ENCODE measurements around the gene TBRG4.

Gene TBRG4

GRCh38 chr7:45061352-45061751 is 50.1 kb downstream of the TBRG4 start:
- DNase-seq (ENCODE audit: insufficient read length, low spot score) (no peak), FAIRE-seq (no peak)

- FAIRE-seq = no peak
Measured at GRCh38 chr7:45060295-45060694, 51.2 kb downstream of the TBRG4 start.

GRCh38 chr7:45057878-45058277 is 53.6 kb downstream of the TBRG4 start:
- DNase-seq (ENCODE audit: insufficient read length, low spot score) (no peak), FAIRE-seq (no peak)

More at GRCh38 chr7:45060295-45060694, 51.2 kb downstream of the TBRG4 start:
- no peak for DNase-seq (ENCODE audit: insufficient read length, low spot score)

GRCh38 chr7:45055594-45056219 is 55.8 kb downstream of the TBRG4 start:
- FAIRE-seq (no peak), DNase-seq (ENCODE audit: insufficient read length, low spot score) (no peak)

GRCh38 chr7:45055016-45055415 is 56.5 kb downstream of the TBRG4 start:
- no peak for FAIRE-seq
- DNase-seq (ENCODE audit: insufficient read length, low spot score) = no peak

GRCh38 chr7:45054442-45054841 is 57.1 kb downstream of the TBRG4 start:
- DNase-seq (ENCODE audit: insufficient read length, low spot score) = no peak
- FAIRE-seq = no peak

GRCh38 chr7:45053941-45054340 is 57.6 kb downstream of the TBRG4 start:
- DNase-seq (ENCODE audit: insufficient read length, low spot score) (no peak), FAIRE-seq (no peak)

GRCh38 chr7:45053401-45053800 is 58.1 kb downstream of the TBRG4 start:
- no peak for FAIRE-seq
- no peak for DNase-seq (ENCODE audit: insufficient read length, low spot score)

GRCh38 chr7:45052011-45052410 is 59.5 kb downstream of the TBRG4 start:
- FAIRE-seq = no peak
- DNase-seq (ENCODE audit: insufficient read length, low spot score) = no peak

GRCh38 chr7:45050198-45050597 is 61.3 kb downstream of the TBRG4 start:
- FAIRE-seq = no peak
- no peak for DNase-seq (ENCODE audit: insufficient read length, low spot score)
